GM12878 (cell line): ENCODE measurements around the gene TMPRSS15. TPM values are rescaled to one million over a fixed set of nuclear protein-coding genes. Genes with fewer than 3 reads are reported as not detected.

Source experiments
- ATAC-seq: fragments of 200-7000 bp; cut with Tn5 transposase; 3 replicates; pipeline ENCODE4 v1.9.1; 2020; ENCODE audit warnings: mild to moderate bottlenecking, moderate library complexity
- BruUV-seq: library from RNA; stranded (reverse); fragments of 400-500 nt; replicated peaks from 2 replicates; lab custom pipeline; 2021; lab: Mats Ljungman, UMichigan
- CTCF ChIA-PET: fragments of 300-600 bp; sonication (Branson Sonifier 250); formaldehyde crosslinking; extraction: SDS; loops from one replicate; lab custom pipeline; 2021; ENCODE audit warnings: inconsistent platforms; lab: Yijun Ruan, JAX
- POLR2A ChIA-PET: fragments of 350-600 bp; formaldehyde crosslinking; extraction: SDS; loops from one replicate; lab custom pipeline; 2021; ENCODE audit warnings: inconsistent platforms; lab: Charles Lee
- RAD21 ChIA-PET: fragments of 300-600 bp; sonication (Branson Sonifier 250); formaldehyde crosslinking; loops from one replicate; lab custom pipeline; 2023; ENCODE audit warnings: antibody characterized with exemption; ENCODE audit not compliant: unreplicated experiment; lab: Charles Lee
- SMC1A ChIA-PET: fragments of 300-600 bp; sonication (Branson Sonifier 250); formaldehyde crosslinking; loops from one replicate; lab custom pipeline; 2023; ENCODE audit not compliant: unreplicated experiment, uncharacterized antibody; lab: Charles Lee
- DNase-seq: peaks from one replicate; pipeline ENCODE4 v3.0.0-alpha.2; 2011; ENCODE audit warnings: low read depth, low spot score
- FAIRE-seq: peaks from 3 replicates; lab custom pipeline; 2011; peaks lifted over from hg19 to GRCh38; lab: Jason Lieb, UNC
- H2AFZ ChIP-seq: 2 replicates; pipeline ENCODE4 v1.6.0; 2011; ENCODE audit warnings: low read depth, low read length, control low read depth; ENCODE audit not compliant: control insufficient read depth
- H3K27ac ChIP-seq: 2 replicates; pipeline ENCODE4 v1.5.1; 2011; ENCODE audit warnings: control low read depth; ENCODE audit not compliant: control insufficient read depth, insufficient read depth
- H3K27me3 ChIP-seq, 2 experiments: replicated peaks in 1 of 2; 2 replicates each; pipeline versions ENCODE4 v1.6.0 to v1.6.1; 2011; ENCODE audit warnings: low read length in 1 of 2; ENCODE audit not compliant: control insufficient read depth in 2 of 2, insufficient read depth in 2 of 2
- H3K36me3 ChIP-seq, 2 experiments: 2 replicates each; pipeline ENCODE4 v1.5.1; 2011; ENCODE audit warnings: low read length in 1 of 2; ENCODE audit not compliant: control insufficient read depth in 2 of 2, insufficient read depth in 2 of 2
- H3K4me1 ChIP-seq: 2 replicates; pipeline ENCODE4 v1.6.1; 2011; ENCODE audit warnings: mild to moderate bottlenecking, low read length, moderate library complexity, mixed read lengths; ENCODE audit not compliant: control insufficient read depth, insufficient read depth
- H3K4me2 ChIP-seq: 2 replicates; pipeline ENCODE4 v1.6.0; 2011; ENCODE audit warnings: control low read depth; ENCODE audit not compliant: control insufficient read depth, insufficient read depth
- H3K4me3 ChIP-seq: fragments of 200-600 bp; sonication (generic); 2 replicates; pipeline ENCODE4 v1.5.1; 2016
- H3K79me2 ChIP-seq: 2 replicates; pipeline ENCODE4 v1.6.0; 2011; ENCODE audit warnings: low read length; ENCODE audit not compliant: control insufficient read depth, insufficient read depth
- H3K9ac ChIP-seq: 2 replicates; pipeline ENCODE4 v1.8.0; 2011; ENCODE audit warnings: low read length, control low read depth, mixed read lengths; ENCODE audit not compliant: control insufficient read depth, insufficient read depth
- H3K9me3 ChIP-seq: replicated peaks from 3 replicates; pipeline ENCODE4 v1.5.1; 2011; ENCODE audit warnings: mild to moderate bottlenecking, low read length; ENCODE audit not compliant: control insufficient read depth, insufficient read depth
- H4K20me1 ChIP-seq: 2 replicates; pipeline ENCODE4 v1.6.0; 2011; ENCODE audit not compliant: control insufficient read depth, insufficient read depth
- BCL11A ChIP-seq: IDR thresholded peaks from 2 replicates; pipeline ENCODE4 v1.6.1; 2011; ENCODE audit warnings: low read depth, low read length
- CBX3 ChIP-seq: fragments of 200-600 bp; sonication (generic); IDR thresholded peaks from 2 replicates; pipeline ENCODE4 v1.6.1; 2016; ENCODE audit warnings: low read depth, borderline replicate concordance
- DPF2 ChIP-seq: fragments of 450-650 bp; IDR thresholded peaks from 2 replicates; pipeline ENCODE4 v1.6.1; 2017; ENCODE audit warnings: mild to moderate bottlenecking
- ETV6 ChIP-seq, 2 experiments: fragments of 450-650 bp in 1 of 2; IDR thresholded peaks in 1 of 2; conservative IDR thresholded peaks in 1 of 2; 2 replicates each; pipeline ENCODE4 v1.6.1; 2014; ENCODE audit warnings: antibody characterized with exemption in 1 of 2, borderline replicate concordance in 1 of 2, low read depth in 1 of 2, mild to moderate bottlenecking in 1 of 2, moderate library complexity in 1 of 2
- HCFC1 ChIP-seq: fragments of 150-350 bp; IDR thresholded peaks from 2 replicates; pipeline ENCODE4 v1.6.1; 2014; ENCODE audit warnings: low read length
- MTA2 ChIP-seq: fragments of 450-650 bp; IDR thresholded peaks from 2 replicates; pipeline ENCODE4 v1.6.1; 2016; ENCODE audit warnings: low read depth, mild to moderate bottlenecking, moderate library complexity
- MYB ChIP-seq: fragments of 150-350 bp; IDR thresholded peaks from 2 replicates; pipeline ENCODE4 v1.6.1; 2014; ENCODE audit warnings: mild to moderate bottlenecking, low read depth, low read length, borderline replicate concordance
- MYC ChIP-seq: IDR thresholded peaks from 2 replicates; pipeline ENCODE4 v1.6.1; 2011; ENCODE audit warnings: mild to moderate bottlenecking, low read length, moderate library complexity, inconsistent platforms; ENCODE audit not compliant: insufficient read depth, insufficient replicate concordance, insufficient read length, severe bottlenecking
- POU2F2 ChIP-seq: IDR thresholded peaks from 3 replicates; pipeline ENCODE4 v1.6.1; 2011; ENCODE audit warnings: low read depth, mild to moderate bottlenecking, low read length, borderline replicate concordance
- STAT1 ChIP-seq: fragments of 450-650 bp; conservative IDR thresholded peaks from 2 replicates; pipeline ENCODE4 v1.6.1; 2014; ENCODE audit warnings: antibody characterized with exemption, mild to moderate bottlenecking
- SUPT20H ChIP-seq: IDR thresholded peaks from 2 replicates; pipeline ENCODE4 v1.6.1; 2011; ENCODE audit warnings: low read depth, mild to moderate bottlenecking, low read length, moderate library complexity, borderline replicate concordance; ENCODE audit not compliant: control insufficient read depth
- TAF1 ChIP-seq: IDR thresholded peaks from 2 replicates; pipeline ENCODE4 v1.6.1; 2011; ENCODE audit warnings: mild to moderate bottlenecking, low read depth, low read length, borderline replicate concordance
- ZBTB4 ChIP-seq: fragments of 450-650 bp; formaldehyde crosslinking; IDR thresholded peaks from 2 replicates; pipeline ENCODE4 v1.4.0; 2022; ENCODE audit warnings: mild to moderate bottlenecking, moderate library complexity
- WGBS: methylation state at CpG from one replicate; pipeline ENCODE4 v1.1.6; 2016; ENCODE audit warnings: low lambda C conversion rate; ENCODE audit not compliant: insufficient replicate concordance, insufficient coverage; ENCODE audit errors: missing lambda C conversion rate; 5-methylcytosine and 5-hydroxymethylcytosine counted together
- in situ Hi-C: fragments of 300-500 bp; cut with MboI; formaldehyde crosslinking; loops from 9 replicates; pipeline ENCODE4 v1.14.3; 2018; ENCODE audit warnings: mixed read lengths
- intact Hi-C: fragments of 100-400 bp; cut with micrococcal nuclease; formaldehyde crosslinking; loops from one replicate; pipeline ENCODE4 v1.14.2; 2022; ENCODE audit not compliant: unreplicated experiment
- polyA plus RNA-seq, 11 experiments: library from polyadenylated mRNA; depleted of rRNA in 4 of 11; unstranded in 6 of 11; stranded (reverse) in 5 of 11; fragments of >200 nt; fragmentation: Nextera tagmentation in 4 of 11; fragmentation: Illumina TruSeq in 1 of 11; extraction: Ambion mirVana in 4 of 11; extraction: Trizol in 1 of 11; gene quantifications; 1 replicate in 1 of 11; 2 replicates in 10 of 11; pipeline versions ENCODE4 v1.2.1 to v1.2.3, GENCODE V29; 2011 to 2016; ENCODE audit warnings: inconsistent platforms in 2 of 11, missing spikeins in 2 of 11, low read depth in 1 of 11
- total RNA-seq, 4 experiments: library from RNA; depleted of rRNA in 3 of 4; stranded (reverse); fragments of >200 nt in 3 of 4; fragmentation: Illumina TruSeq in 1 of 4; extraction: Trizol in 1 of 4; gene quantifications; 2 replicates each; pipeline versions ENCODE4 v1.2.1 to v1.2.3, GENCODE V29; 2013 to 2021
- TF ChIP-seq, protein P1 (sequence below): fragments of 450-650 bp; IDR thresholded peaks from 2 replicates; pipeline ENCODE4 v1.6.1; 2017; ENCODE audit warnings: low read depth, mild to moderate bottlenecking, moderate library complexity
- TF ChIP-seq, protein P2 (sequence below): fragments of 450-650 bp; IDR thresholded peaks from 2 replicates; pipeline ENCODE4 v1.6.1; 2014; ENCODE audit warnings: mild to moderate bottlenecking
- TF ChIP-seq, protein P3 (sequence below): fragments of 450-650 bp; IDR thresholded peaks from 2 replicates; pipeline ENCODE4 v1.6.1; 2017; ENCODE audit warnings: mild to moderate bottlenecking, low read depth, inconsistent platforms; ENCODE audit not compliant: poor library complexity, severe bottlenecking

TMPRSS15 gene
- total and polyA plus RNA-seq, 10 of the 15 experiments (the other 5 are each of a cell fraction or from before 2014, with no cell fraction given) = 0.02 to 0.11 TPM; not detected in 8

- no peak for TF ChIP-seq ZBTB4 (CRISPR knock-in tag)
- TF ChIP-seq CBX3 = no peak
- TF ChIP-seq POU2F2 = no peak
- no peak for TF ChIP-seq ETV6 (conservative IDR thresholded peaks at IDR 0.05 in 1 of 2, IDR thresholded peaks at IDR 0.05 in 1 of 2; ENCODE audit: borderline replicate concordance in 1 of 2, low read depth in 1 of 2)
- no peak for TF ChIP-seq HCFC1
- TF ChIP-seq MTA2 = no peak
- no peak for TF ChIP-seq BCL11A
- no peak for TF ChIP-seq DPF2
- no peak for TF ChIP-seq STAT1
These were observed 53.4 kb downstream of the TMPRSS15 start (continued) for GRCh38 chr21:18350216-18350615.

DNA sequence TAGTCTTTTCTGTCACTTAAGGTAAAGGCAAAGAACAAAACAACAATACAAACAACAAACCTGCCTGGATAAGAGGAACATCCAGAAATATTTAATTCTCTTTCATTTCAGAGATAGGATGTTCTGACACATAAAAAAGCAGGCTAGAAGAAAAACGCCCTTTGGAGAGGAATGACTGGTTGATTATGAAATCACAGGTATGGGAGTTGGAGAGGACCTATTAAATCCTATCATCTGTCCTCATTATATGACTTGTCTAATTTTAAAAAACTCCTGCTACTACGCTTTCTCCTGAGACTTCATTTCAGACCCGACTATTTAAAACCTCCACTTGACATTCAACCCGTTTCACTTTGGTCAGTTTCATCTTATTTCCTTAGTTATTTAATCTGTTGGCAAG, 54.1 kb downstream of the TMPRSS15 start:
- CTCF ChIA-PET = no interaction called here
- WGBS = 10% methylated on average over 4 of the region's 4 CpGs
- FAIRE-seq (no peak), ATAC-seq (no peak), DNase-seq (no peak)
- Histone ChIP-seq H3K79me2 (no peaks in the 10 kb centered on the region), H3K9me3 (no peaks in the 10 kb centered on the region), H3K9ac (no peak overlapping the region), H3K4me3 (no peak overlapping the region), H3K27me3 (no peaks in the 10 kb centered on the region), H3K4me2 (no peak overlapping the region), H3K4me1 (no peaks in the 10 kb centered on the region), H4K20me1 (no peaks in the 10 kb centered on the region), H3K36me3 (no peaks in the 10 kb centered on the region), H2AFZ (no peak overlapping the region), H3K27ac (no peak overlapping the region)
- POLR2A ChIA-PET = no interaction called here
- RAD21 ChIA-PET = no interaction called here
- intact Hi-C loops = no loop called here
- SMC1A ChIA-PET = no interaction called here
- no TSS peak for BruUV-seq
- in situ Hi-C loops = no loop called here
- TF ChIP-seq MYB = no peak
- TF ChIP-seq, protein P1, sequence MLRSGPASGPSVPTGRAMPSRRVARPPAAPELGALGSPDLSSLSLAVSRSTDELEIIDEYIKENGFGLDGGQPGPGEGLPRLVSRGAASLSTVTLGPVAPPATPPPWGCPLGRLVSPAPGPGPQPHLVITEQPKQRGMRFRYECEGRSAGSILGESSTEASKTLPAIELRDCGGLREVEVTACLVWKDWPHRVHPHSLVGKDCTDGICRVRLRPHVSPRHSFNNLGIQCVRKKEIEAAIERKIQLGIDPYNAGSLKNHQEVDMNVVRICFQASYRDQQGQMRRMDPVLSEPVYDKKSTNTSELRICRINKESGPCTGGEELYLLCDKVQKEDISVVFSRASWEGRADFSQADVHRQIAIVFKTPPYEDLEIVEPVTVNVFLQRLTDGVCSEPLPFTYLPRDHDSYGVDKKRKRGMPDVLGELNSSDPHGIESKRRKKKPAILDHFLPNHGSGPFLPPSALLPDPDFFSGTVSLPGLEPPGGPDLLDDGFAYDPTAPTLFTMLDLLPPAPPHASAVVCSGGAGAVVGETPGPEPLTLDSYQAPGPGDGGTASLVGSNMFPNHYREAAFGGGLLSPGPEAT = no peak
- TF ChIP-seq, protein P2, sequence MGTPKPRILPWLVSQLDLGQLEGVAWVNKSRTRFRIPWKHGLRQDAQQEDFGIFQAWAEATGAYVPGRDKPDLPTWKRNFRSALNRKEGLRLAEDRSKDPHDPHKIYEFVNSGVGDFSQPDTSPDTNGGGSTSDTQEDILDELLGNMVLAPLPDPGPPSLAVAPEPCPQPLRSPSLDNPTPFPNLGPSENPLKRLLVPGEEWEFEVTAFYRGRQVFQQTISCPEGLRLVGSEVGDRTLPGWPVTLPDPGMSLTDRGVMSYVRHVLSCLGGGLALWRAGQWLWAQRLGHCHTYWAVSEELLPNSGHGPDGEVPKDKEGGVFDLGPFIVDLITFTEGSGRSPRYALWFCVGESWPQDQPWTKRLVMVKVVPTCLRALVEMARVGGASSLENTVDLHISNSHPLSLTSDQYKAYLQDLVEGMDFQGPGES = no peak
- TF ChIP-seq MYC = no peak
- TF ChIP-seq TAF1 = no peak
- TF ChIP-seq, protein P3, sequence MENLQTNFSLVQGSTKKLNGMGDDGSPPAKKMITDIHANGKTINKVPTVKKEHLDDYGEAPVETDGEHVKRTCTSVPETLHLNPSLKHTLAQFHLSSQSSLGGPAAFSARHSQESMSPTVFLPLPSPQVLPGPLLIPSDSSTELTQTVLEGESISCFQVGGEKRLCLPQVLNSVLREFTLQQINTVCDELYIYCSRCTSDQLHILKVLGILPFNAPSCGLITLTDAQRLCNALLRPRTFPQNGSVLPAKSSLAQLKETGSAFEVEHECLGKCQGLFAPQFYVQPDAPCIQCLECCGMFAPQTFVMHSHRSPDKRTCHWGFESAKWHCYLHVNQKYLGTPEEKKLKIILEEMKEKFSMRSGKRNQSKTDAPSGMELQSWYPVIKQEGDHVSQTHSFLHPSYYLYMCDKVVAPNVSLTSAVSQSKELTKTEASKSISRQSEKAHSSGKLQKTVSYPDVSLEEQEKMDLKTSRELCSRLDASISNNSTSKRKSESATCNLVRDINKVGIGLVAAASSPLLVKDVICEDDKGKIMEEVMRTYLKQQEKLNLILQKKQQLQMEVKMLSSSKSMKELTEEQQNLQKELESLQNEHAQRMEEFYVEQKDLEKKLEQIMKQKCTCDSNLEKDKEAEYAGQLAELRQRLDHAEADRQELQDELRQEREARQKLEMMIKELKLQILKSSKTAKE = no peak
- TF ChIP-seq SUPT20H = no peak
